ENCODE results near the gene MAK.

DNA sequence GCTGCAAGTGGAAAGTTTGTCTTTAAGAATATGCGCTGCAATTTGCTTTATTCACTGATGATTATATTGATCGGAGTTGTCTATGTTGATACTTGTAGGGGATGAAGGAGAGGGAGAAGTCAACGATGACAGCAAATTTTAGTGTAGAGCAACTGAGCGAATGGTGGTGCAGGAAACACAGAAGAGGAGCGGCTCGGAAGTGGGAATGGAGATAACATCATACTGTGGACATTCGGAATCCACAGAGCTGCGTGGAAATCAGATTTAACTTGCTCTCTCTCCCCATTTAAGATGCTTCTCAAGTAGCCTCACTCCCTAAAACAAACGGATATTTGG lies 91.5 kb downstream of the MAK start:
- no peak for TF ChIP-seq ZNF274 (IDR thresholded peaks at IDR 0.05; ENCODE audit: low read depth, low read length)
- TF ChIP-seq, protein P1, sequence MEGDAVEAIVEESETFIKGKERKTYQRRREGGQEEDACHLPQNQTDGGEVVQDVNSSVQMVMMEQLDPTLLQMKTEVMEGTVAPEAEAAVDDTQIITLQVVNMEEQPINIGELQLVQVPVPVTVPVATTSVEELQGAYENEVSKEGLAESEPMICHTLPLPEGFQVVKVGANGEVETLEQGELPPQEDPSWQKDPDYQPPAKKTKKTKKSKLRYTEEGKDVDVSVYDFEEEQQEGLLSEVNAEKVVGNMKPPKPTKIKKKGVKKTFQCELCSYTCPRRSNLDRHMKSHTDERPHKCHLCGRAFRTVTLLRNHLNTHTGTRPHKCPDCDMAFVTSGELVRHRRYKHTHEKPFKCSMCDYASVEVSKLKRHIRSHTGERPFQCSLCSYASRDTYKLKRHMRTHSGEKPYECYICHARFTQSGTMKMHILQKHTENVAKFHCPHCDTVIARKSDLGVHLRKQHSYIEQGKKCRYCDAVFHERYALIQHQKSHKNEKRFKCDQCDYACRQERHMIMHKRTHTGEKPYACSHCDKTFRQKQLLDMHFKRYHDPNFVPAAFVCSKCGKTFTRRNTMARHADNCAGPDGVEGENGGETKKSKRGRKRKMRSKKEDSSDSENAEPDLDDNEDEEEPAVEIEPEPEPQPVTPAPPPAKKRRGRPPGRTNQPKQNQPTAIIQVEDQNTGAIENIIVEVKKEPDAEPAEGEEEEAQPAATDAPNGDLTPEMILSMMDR (IDR thresholded peaks at IDR 0.05 in 2 of 3, conservative IDR thresholded peaks at IDR 0.05 in 1 of 3; ENCODE audit: borderline replicate concordance in 1 of 3, insufficient read depth in 1 of 3, low read depth in 2 of 3, low read length in 2 of 3): no peak
- TF ChIP-seq EZH2 (IDR thresholded peaks at IDR 0.05): no peak
- TF ChIP-seq EGR1 (IDR thresholded peaks at IDR 0.05; ENCODE audit: low read depth): no peak
- no peak for TF ChIP-seq POLR2A (IDR thresholded peaks at IDR 0.05; ENCODE audit: borderline replicate concordance, extremely low read depth, insufficient read depth, insufficient read length)
- no peak; the same call in 1 of the 2 replicates for TF ChIP-seq SIN3A (IDR thresholded peaks at IDR 0.05; ENCODE audit: low read depth)
